ENCODE data around the gene ERFL. TPM values are rescaled to one million over a fixed set of nuclear protein-coding genes. Genes with fewer than 3 reads are reported as not detected.

Gene ERFL
- total and polyA plus RNA-seq, 2 of the 8 experiments (the other 6 are each of a cell fraction or from before 2014, with no cell fraction given): 0.12 TPM; not detected in 1

DNA sequence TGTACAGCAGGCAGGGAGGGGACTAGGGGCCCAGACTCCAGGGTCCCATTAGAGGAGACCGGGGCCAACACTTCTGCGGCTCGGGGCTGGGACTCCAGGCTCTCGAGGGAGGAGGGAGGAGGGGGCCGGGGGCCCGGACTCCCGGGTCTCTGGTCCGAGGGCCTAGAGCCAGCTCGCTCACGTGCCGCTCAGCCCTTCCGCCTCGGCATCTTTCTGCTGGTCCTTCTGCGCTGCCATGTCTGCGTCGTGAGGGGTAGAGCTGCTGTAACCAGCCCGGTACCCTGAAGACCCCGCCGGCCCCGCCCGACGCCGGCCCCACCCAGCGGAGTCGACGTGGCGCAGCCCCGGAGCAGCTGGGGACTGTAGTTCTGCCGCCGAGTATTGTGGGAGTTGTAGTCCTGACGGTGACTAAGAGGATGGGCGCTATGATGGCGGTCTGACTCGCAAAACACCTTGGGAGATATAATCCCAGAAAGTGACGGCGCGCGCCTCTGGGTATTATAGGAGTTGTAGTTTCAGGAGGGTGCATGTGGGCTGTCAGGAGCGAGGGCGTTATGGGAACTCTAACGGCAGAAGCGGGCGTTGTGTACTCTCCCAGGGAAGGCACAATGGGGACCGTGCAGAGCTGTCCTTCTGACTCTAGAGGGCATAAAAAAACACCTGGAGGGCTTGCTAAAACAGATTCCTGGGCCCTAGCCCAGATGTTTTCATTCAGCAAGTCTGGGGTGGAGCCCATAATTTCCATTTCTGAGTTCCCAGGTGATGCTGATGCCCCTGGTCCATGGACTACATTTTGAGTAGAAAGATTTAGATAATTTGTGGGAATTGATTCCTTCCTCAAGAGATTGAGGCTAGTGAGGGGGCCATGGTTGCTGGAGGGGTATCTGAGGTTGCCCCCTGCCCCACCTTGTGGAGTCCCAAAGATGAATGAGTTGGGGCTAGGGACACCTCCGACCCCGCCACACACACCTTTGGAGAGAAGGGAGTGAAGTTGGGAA, 31.1 kb upstream of the ERFL start, which contains the start of gene RABAC1 (continued):
- TF ChIP-seq, protein P1, sequence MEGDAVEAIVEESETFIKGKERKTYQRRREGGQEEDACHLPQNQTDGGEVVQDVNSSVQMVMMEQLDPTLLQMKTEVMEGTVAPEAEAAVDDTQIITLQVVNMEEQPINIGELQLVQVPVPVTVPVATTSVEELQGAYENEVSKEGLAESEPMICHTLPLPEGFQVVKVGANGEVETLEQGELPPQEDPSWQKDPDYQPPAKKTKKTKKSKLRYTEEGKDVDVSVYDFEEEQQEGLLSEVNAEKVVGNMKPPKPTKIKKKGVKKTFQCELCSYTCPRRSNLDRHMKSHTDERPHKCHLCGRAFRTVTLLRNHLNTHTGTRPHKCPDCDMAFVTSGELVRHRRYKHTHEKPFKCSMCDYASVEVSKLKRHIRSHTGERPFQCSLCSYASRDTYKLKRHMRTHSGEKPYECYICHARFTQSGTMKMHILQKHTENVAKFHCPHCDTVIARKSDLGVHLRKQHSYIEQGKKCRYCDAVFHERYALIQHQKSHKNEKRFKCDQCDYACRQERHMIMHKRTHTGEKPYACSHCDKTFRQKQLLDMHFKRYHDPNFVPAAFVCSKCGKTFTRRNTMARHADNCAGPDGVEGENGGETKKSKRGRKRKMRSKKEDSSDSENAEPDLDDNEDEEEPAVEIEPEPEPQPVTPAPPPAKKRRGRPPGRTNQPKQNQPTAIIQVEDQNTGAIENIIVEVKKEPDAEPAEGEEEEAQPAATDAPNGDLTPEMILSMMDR (IDR thresholded peaks at IDR 0.05; ENCODE audit: control extremely low read depth in 1 of 3, insufficient read depth in 1 of 3, low read depth in 1 of 3, low read length in 3 of 3): peak in 2 of 3 experiments; percentile 25 to 36; a peak in 3 of 4 replicates
- TF ChIP-seq, protein P2, sequence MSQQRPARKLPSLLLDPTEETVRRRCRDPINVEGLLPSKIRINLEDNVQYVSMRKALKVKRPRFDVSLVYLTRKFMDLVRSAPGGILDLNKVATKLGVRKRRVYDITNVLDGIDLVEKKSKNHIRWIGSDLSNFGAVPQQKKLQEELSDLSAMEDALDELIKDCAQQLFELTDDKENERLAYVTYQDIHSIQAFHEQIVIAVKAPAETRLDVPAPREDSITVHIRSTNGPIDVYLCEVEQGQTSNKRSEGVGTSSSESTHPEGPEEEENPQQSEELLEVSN (IDR thresholded peaks at IDR 0.05): no peak
- no peak for TF ChIP-seq SP2 (IDR thresholded peaks at IDR 0.05; ENCODE audit: low read length)
- TF ChIP-seq TAF1 (IDR thresholded peaks at IDR 0.05; ENCODE audit: low read depth, low read length): no peak
- TF ChIP-seq HDAC6 (IDR thresholded peaks at IDR 0.05; ENCODE audit: low read depth, low read length): no peak
- TF ChIP-seq CTBP2 (IDR thresholded peaks at IDR 0.05; ENCODE audit: borderline replicate concordance, insufficient read depth, insufficient read length, low read length): peak; percentile 59
- TF ChIP-seq KDM5A (IDR thresholded peaks at IDR 0.05; ENCODE audit: low read length): 0 out of 2 replicates have a peak, but pooled peaks have one; percentile 1
- no peak for TF ChIP-seq RXRA (IDR thresholded peaks at IDR 0.05; ENCODE audit: insufficient read depth, low read depth, low read length)
- no peak for TF ChIP-seq NRF1 (IDR thresholded peaks at IDR 0.05; ENCODE audit: low read depth, low read length)
- TF ChIP-seq EGR1 (IDR thresholded peaks at IDR 0.05; ENCODE audit: borderline replicate concordance, low read depth, low read length): no peak
- no peak for TF ChIP-seq TAF7 (optimal IDR thresholded peaks at IDR 0.05; ENCODE audit: borderline replicate concordance, low read depth, low read length)

All from H1 (cell line).